ENCODE measurements around the gene KIRREL2. TPM values are rescaled to one million over a fixed set of nuclear protein-coding genes. Genes with fewer than 3 reads are reported as not detected.

KIRREL2 gene
- total RNA-seq, 1 donor from 2014 or later: 0.94 TPM

GRCh38 chr19:35845215-35846037, 11.3 kb upstream of the KIRREL2 start:
- no peak for DNase-seq

GRCh38 chr19:35846038-35846668, 10.6 kb upstream of the KIRREL2 start:
- DNase-seq: no peak

GRCh38 chr19:35847911-35848310, 8.8 kb upstream of the KIRREL2 start:
- no peak for DNase-seq

GRCh38 chr19:35848486-35848885, 8.2 kb upstream of the KIRREL2 start:
- DNase-seq: no peak

GRCh38 chr19:35848919-35849505, 7.7 kb upstream of the KIRREL2 start:
- DNase-seq: no peak

- DNase-seq: no peak
These were observed 5.3 kb upstream of the KIRREL2 start for GRCh38 chr19:35851213-35852028.

GRCh38 chr19:35852029-35852780, 4.5 kb upstream of the KIRREL2 start, which contains the start of gene NPHS1:
Gene NPHS1, minus strand, starts transcription at chr19:35852504. Its CDS starts 667 bp downstream, at chr19:35851837.
- DNase-seq: no peak

- DNase-seq: no peak
These were observed 3.5 kb upstream of the KIRREL2 start for GRCh38 chr19:35853038-35853756.

- DNase-seq: no peak
These were observed 1.6 kb downstream of the KIRREL2 start for GRCh38 chr19:35858311-35858710.

- no peak for DNase-seq
These were observed 2.7 kb downstream of the KIRREL2 start for GRCh38 chr19:35859414-35859813.

GRCh38 chr19:35860436-35860817, 3.7 kb downstream of the KIRREL2 start:
- no peak for DNase-seq

- DNase-seq: no peak
These were observed 4.3 kb downstream of the KIRREL2 start for GRCh38 chr19:35860818-35861639.

- DNase-seq: no peak
These were observed 5.0 kb downstream of the KIRREL2 start for GRCh38 chr19:35861640-35862160.

- DNase-seq: no peak
These were observed 5.8 kb downstream of the KIRREL2 start for GRCh38 chr19:35862528-35862927.

- DNase-seq: no peak
These were observed 6.3 kb downstream of the KIRREL2 start for GRCh38 chr19:35863018-35863417.

GRCh38 chr19:35868172-35868822, 11.6 kb downstream of the KIRREL2 start, which contains the start of gene APLP1:
Gene APLP1, plus strand, starts transcription at chr19:35868574. Its CDS starts 63 bp downstream, at chr19:35868637.
- peak; percentile 82 for DNase-seq

- no peak for DNase-seq
These were observed 12.2 kb downstream of the KIRREL2 start for GRCh38 chr19:35868823-35869326.

GRCh38 chr19:35869327-35870123, 12.8 kb downstream of the KIRREL2 start:
- peak; percentile 81 for DNase-seq
